Stimulated activated naive CD4-positive, alpha-beta T cell (primary cell): ENCODE results near the gene PHF20.
"Not testable (repeated sequence)": the region's sequence is repeated elsewhere in the genome, so short reads cannot be mapped to it uniquely, and the experiment has no call there.

Experiments
- DNase-seq, 6 experiments: peaks; one replicate each; lab custom pipeline; 2025; lab: John Stamatoyannopoulos, UW

Gene PHF20

GRCh38 chr20:35839904-35840303 lies 68.1 kb downstream of the PHF20 start:
- peak in 1 of 6 experiments; percentile 3 for DNase-seq

- no peak for DNase-seq
Measured at GRCh38 chr20:35840421-35840820, 68.6 kb downstream of the PHF20 start.

GRCh38 chr20:35842361-35842760 lies 70.5 kb downstream of the PHF20 start:
- no peak for DNase-seq

- not testable (repeated sequence) for DNase-seq
Measured at GRCh38 chr20:35843894-35844293, 72.1 kb downstream of the PHF20 start.

GRCh38 chr20:35845561-35845960 lies 73.7 kb downstream of the PHF20 start:
- no peak for DNase-seq

- DNase-seq = no peak
Measured at GRCh38 chr20:35849706-35850105, 77.9 kb downstream of the PHF20 start.

GRCh38 chr20:35851659-35852058 lies 79.8 kb downstream of the PHF20 start:
- not testable (repeated sequence) for DNase-seq

- no peak for DNase-seq
Measured at GRCh38 chr20:35854713-35855348, 83.0 kb downstream of the PHF20 start.

GRCh38 chr20:35855641-35856040 lies 83.8 kb downstream of the PHF20 start:
- not testable (repeated sequence) for DNase-seq

GRCh38 chr20:35856866-35857265 lies 85.1 kb downstream of the PHF20 start:
- no peak for DNase-seq

- no peak for DNase-seq
Measured at GRCh38 chr20:35866418-35867202, 94.8 kb downstream of the PHF20 start.

GRCh38 chr20:35870541-35871258 lies 98.9 kb downstream of the PHF20 start:
- no peak for DNase-seq

- no peak for DNase-seq
Measured at GRCh38 chr20:35871259-35871771, 99.5 kb downstream of the PHF20 start.

- no peak for DNase-seq
Measured at GRCh38 chr20:35876033-35876320, 104.2 kb downstream of the PHF20 start.

- no peak for DNase-seq
Measured at GRCh38 chr20:35877611-35878010, 105.8 kb downstream of the PHF20 start.

- no peak for DNase-seq
Measured at GRCh38 chr20:35878113-35878625, 106.4 kb downstream of the PHF20 start.

GRCh38 chr20:35881676-35882075 lies 109.9 kb downstream of the PHF20 start:
- DNase-seq = no peak

GRCh38 chr20:35882427-35883161 lies 110.8 kb downstream of the PHF20 start:
- DNase-seq = not testable (repeated sequence)

- no peak for DNase-seq
Measured at GRCh38 chr20:35883336-35883777, 111.5 kb downstream of the PHF20 start.

GRCh38 chr20:35883778-35884540 lies 112.1 kb downstream of the PHF20 start:
- DNase-seq = peak; percentile 23 to 63 (median 49)

GRCh38 chr20:35884541-35884865 lies 112.7 kb downstream of the PHF20 start:
- DNase-seq = no peak
